ENCODE data around the gene OR2B2.

Gene OR2B2

GRCh38 chr6:27863962-27864905, 48.0 kb downstream of the OR2B2 start:
- no peak for DNase-seq (ENCODE audit: extremely low read depth, low read depth)
- TF ChIP-seq, protein P1, sequence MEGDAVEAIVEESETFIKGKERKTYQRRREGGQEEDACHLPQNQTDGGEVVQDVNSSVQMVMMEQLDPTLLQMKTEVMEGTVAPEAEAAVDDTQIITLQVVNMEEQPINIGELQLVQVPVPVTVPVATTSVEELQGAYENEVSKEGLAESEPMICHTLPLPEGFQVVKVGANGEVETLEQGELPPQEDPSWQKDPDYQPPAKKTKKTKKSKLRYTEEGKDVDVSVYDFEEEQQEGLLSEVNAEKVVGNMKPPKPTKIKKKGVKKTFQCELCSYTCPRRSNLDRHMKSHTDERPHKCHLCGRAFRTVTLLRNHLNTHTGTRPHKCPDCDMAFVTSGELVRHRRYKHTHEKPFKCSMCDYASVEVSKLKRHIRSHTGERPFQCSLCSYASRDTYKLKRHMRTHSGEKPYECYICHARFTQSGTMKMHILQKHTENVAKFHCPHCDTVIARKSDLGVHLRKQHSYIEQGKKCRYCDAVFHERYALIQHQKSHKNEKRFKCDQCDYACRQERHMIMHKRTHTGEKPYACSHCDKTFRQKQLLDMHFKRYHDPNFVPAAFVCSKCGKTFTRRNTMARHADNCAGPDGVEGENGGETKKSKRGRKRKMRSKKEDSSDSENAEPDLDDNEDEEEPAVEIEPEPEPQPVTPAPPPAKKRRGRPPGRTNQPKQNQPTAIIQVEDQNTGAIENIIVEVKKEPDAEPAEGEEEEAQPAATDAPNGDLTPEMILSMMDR (IDR thresholded peaks at IDR 0.05; ENCODE audit: low read depth, low read length), result no peak

- TF ChIP-seq, protein P1 (IDR thresholded peaks at IDR 0.05; ENCODE audit: low read depth, low read length), result no peak
- DNase-seq (ENCODE audit: extremely low read depth, low read depth), result no peak
These were observed 49.7 kb downstream of the OR2B2 start for GRCh38 chr6:27862396-27863066.

DNA sequence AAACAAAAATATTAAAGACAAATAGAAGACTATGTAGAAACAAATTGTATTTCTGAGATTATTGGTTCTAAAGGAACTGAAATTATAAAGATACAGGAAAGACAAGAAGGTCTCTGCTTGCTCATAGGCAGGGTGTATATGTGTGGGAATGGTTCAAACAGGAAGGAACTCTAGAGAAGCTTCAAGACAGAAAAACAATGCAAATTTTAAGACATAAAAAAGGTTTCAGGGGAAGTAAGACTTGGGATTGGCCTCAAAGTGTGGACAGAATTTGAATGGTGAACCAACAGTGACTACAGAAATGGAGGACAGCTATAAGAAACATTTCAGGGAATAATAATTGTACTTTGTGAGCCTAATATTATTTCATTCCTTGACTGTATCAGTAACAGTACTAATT, 50.3 kb downstream of the OR2B2 start:
- DNase-seq (ENCODE audit: extremely low read depth, low read depth), result no peak
- TF ChIP-seq, protein P1 (IDR thresholded peaks at IDR 0.05; ENCODE audit: low read depth, low read length), result no peak

DNA sequence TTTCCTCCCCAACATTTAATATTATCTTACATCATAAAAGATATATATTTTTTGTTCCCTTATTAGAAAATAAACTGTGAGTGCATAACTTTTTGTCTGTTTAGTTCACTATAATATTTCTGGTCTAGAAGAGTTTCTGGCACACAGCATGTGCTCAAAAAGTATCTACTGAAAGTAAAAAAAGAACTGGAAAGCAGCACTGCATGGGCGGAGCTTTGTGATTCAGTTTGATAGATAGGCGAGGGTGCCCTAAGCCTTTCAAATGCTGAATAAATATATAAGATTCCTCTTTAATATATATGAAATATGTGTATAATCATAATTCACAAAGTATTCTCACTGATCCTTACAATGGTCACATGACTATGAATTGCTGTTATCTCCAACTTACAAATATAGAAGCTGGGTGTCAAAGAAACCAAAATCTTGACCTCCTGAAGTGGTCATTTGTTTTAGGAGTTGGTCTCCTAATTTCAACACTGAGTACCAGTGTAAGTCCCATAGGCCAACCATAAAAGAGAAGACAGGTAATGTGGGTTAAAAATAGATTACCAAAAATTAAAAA, 50.8 kb downstream of the OR2B2 start:
- TF ChIP-seq, protein P1 (IDR thresholded peaks at IDR 0.05; ENCODE audit: low read depth, low read length), result no peak
- DNase-seq (ENCODE audit: extremely low read depth, low read depth), result no peak
